Activated CD4-positive, CD25-positive, alpha-beta regulatory T cell treated with anti-CD3 and anti-CD28 coated beads, Interleukin-2, amount 50 U/mL, for 16 hours (primary cell): ENCODE data around the gene KIRREL3.
"Not testable (repeated sequence)": the region's sequence is repeated elsewhere in the genome, so short reads cannot be mapped to it uniquely, and the experiment has no call there.

Source experiments
- DNase-seq: peaks from one replicate; pipeline ENCODE4 v3.0.0-alpha.2; 2020; ENCODE audit warnings: low read depth, low spot score

The KIRREL3 gene

DNA sequence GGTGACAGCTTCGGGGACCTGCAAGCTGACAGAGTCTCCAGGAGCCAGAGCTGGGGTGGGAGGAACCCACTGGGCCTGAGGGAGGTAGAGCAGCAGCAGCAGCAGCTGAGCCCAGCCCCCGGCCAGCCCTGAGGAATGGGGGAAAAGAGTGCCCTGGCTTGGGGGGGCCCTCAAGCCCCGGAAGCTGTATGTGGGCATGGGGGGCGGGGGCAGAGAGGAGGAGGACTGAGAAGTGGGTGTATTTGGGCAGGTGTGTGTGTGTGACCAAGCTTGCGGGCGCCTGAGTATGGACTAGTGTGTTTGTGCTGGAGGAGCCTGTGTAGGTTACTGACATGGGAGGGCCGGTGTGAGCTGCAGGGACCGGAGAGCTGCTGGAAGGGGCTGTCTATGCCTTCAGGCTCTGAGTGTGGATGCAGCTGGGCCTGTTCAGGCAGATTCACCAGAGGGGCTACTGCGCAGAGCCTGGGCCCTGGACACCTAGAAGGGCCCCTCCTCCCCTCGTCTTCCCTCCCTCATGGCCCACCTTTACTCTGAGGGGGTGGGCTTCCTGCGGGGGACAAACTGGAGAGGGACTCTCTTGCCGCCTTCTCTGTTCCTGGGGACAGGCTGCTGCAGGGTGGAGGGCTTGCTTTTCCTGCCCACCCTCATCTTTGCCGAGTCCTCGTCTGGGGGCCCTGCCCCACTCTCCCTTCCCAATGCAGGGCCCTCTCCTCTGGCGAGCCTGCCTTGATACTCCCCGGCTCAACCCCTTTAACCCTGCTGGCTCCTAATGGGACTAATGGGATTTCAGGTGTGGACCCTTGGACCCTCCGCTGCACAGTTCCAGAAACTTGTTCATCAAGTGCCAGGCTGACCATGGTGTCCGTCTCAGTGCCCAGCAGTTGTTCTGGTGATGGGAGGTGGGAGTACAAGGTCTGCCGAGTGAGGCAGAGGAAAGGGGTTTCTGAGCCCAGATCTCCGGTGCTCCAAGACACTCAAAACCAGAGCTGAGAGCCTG is 616.9 kb downstream of the KIRREL3 start:
- DNase-seq = no peak

DNA sequence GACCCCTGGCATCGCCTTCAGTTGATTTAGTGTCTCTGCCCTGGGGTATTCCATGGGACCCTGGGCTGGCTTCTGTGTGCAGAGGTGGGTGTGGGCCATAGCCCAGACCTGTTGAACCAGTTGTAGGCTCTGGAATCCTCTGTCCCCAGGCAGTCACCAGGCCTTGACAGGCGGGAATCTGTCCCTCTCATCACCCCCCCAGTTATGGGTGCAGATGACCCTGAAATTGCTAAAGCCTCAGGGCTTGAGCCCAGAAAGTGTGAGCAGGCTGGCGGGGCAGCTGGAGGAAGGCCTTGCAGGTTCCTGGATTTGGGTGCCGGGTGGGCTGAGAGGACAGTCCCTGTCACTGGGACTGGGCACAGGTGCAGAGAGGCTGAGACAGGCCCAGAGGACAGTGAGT is 617.9 kb downstream of the KIRREL3 start:
- DNase-seq = not testable (repeated sequence)

DNA sequence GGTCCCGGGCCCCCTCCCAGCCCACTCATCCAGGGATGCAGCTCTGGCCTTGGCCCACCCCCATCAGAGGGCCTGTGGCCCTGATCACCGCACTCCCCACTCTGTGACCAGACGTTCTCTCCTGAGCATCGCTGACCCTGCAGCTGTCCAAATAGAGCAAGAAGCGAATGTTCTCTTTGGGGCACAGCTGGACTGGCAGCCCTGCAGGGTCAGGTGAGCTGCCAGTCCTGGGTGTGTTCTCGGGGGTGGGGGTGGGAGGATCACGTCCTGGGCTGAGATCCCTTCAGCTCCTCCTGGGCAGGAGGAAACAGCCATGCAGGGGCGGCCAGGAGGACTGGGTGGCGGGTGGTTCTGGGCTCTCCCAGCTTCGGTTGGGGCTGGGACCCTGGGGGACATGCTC is 618.6 kb downstream of the KIRREL3 start:
- not testable (repeated sequence) for DNase-seq

DNA sequence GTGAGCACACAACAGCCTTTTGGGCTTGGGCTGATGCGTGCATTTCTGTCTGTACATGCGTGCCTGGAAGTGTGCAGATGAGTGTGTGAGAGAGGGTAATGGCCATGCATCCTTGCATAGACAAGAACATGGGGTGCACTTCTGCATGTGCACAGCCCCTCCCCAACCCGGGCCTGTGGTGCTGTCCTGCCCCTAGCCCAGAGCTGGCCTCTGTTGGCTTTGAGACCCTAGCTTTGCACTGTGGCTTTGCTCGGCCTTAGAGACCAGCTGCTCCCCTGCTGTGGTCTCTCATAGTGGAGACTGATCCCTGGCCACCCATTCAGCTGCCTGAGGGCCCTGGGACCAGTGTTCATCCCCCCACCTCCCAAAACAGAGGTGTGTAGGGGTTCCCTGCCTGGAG is 619.7 kb downstream of the KIRREL3 start:
- no peak for DNase-seq

DNA sequence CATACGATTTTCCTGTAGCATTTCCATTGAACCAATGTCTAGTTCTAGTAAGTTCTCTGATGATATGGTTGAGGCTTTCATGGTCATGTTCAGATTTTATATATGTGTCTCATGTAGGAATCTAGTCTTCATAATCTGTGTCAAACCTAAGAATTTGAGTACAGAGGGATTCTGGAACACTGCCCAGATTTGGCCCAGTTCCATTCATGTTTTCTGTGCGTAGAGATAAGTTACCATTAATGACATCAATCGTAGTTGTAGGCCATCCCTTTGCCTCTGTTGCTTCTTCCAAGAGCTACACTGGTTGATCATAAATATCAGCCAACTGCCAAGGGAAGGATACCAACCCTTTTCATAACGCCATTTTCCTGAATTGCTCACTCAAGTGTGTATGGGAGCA is 621.8 kb downstream of the KIRREL3 start:
- no peak for DNase-seq

DNA sequence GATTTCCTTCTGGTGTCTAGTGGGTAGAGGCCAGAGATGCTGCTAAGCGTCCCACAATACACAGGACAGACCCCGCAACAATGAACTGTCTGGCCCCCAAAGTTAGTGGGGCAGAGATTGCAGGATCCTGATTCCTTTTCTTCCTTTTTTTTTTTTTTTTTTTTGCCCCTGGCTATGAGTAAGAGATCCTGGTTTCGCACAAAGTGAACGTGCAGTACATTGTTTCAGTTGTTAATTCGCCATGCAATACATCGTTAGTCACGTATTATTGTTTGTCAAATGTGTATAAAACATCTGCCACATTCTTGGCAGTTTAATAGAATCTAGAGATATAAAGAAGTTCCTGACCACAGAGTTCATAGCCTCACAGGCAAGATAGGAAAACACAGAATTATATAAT is 624.8 kb downstream of the KIRREL3 start:
- no peak for DNase-seq

DNA sequence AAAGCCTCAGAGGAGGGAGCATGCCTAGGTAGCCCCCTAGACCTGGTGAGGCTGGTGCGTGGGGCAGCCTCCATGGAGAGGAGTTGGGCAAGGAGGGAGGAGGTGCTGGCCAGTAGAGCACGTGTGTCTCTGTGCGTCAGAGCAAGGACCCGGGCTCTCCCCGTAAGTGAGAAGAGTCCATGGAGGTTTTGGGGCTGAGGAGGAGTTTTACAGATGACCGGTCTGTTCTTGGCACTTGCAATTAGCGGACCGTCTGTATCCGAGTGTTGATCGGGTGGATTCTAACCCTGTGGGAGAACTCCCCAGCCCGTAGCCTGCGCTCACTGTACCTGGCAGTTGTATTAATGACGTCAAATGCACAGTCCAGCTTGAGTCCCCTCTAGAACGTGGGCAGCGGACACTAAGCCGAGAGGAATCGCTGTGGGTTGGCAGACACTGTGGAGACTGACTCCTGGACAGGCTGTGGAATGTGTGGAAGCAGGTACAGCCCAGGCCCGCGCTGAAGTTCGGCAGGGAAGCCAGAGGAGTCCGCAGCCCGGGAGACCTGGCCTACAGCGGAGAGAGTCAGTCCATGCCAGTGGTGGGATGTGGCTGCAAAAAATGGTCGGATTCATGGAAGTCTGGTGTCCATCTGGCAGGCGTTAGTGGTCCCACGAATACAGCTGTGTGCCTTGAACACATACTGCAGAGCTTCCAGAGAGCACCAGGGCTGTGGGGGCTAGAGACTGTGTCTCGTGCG is 625.8 kb downstream of the KIRREL3 start:
- DNase-seq = not testable (repeated sequence)

DNA sequence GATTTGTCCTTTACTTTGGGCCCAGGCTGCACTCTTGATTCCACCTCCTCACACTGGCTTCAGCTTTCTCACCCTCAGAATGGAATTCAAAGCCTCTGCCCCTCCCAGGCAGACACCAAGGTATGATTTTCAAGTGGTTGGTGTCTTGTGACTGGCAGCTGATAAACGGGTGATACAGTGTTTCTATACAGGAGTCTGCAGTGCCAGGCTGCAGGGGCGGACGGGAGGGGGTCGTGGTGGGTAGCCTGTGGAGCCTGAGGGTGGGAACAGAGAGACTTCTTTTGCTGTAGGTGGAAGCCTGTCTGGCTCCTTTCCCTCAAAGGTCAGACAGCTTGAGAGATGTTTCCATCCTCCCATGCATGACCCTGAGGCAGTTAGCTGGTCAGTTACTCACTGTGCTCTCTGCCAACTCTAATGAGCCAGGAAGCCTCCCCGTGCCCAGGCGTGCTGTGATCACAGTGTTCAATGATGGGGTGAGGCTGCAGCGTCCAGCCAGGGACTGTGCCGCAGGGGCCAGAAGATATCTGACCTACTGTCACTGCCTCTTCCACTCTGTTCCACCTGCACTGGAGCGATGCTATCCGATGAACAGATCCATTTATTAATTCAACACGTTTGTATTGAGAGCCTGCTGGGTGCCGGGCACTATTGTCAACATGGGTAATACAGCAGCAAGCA is 627.0 kb downstream of the KIRREL3 start:
- DNase-seq = not testable (repeated sequence)
